Bone marrow (tissue), 2 donors: ENCODE data around the gene BMPR2.

Source experiments
- DNase-seq, 2 donors: peaks; one replicate each; lab custom pipeline; 2025; lab: John Stamatoyannopoulos, UW

Gene BMPR2

DNA sequence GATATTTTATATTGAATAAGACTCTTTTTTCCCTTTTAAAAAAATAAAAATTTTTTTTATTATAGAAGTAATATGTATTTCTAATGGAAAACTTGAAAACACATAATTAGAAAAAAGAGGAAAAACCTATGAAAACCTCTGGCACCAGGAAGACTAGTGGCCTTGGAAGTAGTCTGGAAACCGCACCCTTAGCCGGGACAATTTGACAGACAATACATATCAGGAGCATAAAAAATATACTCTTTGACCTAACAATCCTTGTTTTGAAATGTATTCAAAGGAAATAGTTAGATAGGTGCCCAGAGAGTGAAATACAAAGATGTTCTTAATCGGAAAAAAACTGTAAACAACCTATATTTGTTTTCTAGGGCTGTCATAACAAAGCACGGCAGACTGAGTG, 223.8 kb downstream of the BMPR2 start:
- no peak for DNase-seq

DNA sequence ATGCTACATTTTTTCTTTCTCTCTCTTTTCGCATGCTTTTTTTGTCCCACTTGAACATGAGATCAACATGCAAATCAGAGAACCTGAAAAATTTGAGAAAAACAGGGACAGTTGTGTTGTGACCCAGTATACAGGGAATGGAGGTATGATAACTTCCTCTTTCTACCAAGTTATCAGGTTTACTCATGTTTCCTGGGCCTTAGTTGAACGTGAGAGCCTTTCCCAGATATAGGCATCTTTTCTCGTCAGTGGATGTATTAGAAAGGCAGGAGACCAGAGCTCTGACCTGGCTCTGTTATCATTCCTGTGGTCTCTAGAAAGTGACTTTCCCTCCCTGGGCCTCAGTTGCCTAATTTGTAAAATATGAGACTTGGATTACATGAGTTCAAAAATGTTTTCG, 228.6 kb downstream of the BMPR2 start:
- DNase-seq = no peak

- no peak for DNase-seq
Measured at GRCh38 chr2:202605174-202605573, 229.0 kb downstream of the BMPR2 start.

GRCh38 chr2:202608142-202608852, 232.2 kb downstream of the BMPR2 start:
- DNase-seq = peak in 1 of 2 donors; percentile 29

GRCh38 chr2:202609381-202610145, 233.4 kb downstream of the BMPR2 start:
- DNase-seq = no peak

DNA sequence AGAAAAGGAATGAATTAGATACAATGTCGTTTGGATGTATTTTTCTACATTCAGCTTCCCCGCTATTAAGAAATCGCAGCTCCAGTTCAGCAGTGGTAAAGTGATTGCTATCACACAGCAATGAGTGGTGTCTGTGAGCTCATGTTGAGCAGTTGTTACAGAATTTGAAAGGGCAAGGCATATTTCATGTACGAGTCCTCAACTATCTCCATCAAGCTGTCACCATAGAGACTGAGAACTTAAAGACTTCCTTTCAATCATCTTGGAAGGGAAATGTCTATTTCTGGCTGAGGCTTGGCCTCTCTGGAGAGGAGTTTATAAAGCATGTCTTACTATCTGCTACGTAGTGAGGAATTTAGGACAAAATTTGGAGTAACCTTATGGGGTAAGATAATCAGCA, 234.3 kb downstream of the BMPR2 start:
- no peak for DNase-seq

DNA sequence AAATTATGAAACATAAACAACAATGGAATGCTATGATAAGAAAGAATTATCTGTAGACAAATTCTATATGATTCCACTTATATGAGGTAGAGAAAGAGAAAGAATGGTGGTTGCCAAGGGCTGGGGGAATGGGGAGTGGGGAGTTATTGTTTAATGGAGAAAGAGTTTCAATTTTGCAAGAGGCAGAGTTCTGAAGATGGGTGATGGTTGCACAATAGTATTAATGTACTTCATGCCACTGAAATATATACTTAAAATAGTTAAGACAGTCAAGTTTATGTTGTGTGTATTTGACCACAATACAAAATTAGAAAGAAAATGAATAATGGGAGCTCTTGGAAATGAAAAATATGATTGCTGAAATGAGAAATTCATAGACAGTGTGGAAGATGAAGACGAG, 236.0 kb downstream of the BMPR2 start:
- no peak for DNase-seq

DNA sequence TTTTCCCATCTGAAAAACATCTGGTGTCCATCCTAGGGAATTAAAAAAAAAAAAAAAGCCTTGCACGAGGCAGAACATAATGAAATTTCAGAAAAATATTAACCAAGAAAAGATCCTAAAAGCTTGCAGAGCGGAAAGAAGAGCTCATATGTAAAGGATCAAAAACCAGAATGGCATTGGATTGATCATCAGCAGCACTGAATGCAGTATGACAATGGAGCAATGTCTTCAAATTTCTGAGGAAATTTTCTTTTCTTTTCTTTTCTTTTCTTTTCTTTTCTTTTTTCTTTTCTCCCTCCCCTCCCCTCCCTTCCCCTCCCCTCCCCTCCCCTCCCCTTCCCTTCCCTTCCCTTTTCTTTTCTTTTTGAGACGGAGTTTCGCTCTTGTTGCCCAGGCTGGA, 237.4 kb downstream of the BMPR2 start:
- no peak for DNase-seq
